NCI-H774 (cell line): Measurements from ENCODE around the gene AHNAK2.
"Not testable (repeated sequence)": the region's sequence is repeated elsewhere in the genome, so short reads cannot be mapped to it uniquely, and the experiment has no call there.

Experiments used
- DNase-seq: peaks from one replicate; lab custom pipeline; 2025; lab: John Stamatoyannopoulos, UW

AHNAK2 gene

DNA sequence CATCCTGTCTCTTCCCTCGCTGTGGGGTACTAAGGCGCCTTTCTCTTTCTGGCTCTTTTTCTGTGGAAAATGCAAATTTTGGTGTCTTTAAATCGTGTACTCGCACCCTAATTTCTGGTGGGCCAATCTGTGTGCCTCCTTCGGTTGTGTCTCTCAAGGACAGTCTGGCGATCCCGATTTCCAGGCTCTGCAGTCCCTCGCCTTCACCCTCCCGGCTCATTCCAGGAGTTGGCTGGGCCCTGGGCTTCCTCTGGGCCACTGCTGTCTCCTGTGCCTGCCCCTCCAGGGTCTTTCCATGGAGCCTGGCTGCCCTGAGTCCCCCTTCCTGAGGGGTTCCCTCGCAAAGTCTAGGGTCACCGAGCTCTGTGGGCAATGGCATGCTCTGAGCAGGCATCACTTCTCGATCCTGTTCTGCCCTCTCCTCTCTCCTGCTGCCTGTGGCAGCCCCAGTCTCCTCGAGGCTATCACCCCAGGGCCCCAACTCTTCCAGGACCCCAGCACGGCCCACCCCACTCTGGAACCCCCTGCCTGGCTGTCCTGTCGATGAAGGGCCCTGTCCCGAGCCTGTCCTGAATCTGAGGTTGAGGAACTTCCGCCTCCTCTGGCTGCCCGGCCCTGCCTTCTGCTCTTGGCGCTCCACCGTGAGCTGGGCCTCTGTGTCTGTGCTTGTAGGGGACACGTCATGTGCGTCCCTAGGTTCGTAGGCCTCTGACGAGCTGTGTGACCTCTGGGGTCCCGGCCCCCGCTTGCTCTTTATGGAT, 24.1 kb downstream of the AHNAK2 start:
- no peak for DNase-seq

GRCh38 chr14:104953097-104953496, 25.1 kb downstream of the AHNAK2 start:
- DNase-seq, result no peak

DNA sequence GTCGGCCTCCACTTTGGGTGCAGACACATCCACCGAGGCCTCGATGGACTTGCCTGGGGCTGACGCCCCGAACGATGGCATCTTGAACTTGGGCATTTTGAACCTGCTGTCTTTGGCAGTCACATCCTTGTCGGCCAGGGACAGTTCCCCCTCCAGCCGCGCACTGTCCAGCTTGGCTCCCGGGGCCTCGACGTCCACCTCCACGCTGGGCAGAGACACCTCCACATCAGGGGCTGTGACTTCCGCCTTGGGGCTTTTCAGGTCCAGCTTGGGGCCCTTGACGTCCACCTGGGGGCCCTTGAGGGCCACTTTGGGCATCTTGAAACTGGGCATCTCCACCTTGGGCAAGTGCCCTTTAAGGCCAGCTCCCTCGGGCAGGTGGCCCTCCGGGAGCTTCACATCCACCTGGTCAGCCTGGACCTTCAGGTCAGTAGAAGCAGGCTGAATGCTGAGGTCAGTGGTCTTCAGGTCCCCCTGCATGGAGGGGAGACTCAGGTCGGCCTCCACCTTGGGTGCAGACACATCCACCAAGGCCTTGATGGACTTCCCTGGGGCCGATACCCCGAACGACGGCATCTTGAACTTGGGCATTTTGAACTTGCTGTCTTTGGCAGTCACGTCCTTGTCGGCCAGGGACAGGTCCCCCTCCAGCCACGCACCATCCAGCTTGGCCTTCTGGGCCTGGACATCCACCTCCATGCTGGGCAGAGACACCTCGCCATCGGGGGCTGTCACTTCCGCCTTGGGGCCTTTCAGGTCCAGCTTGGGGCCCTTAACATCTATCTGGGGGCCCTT, 26.1 kb downstream of the AHNAK2 start:
- DNase-seq, result not testable (repeated sequence)

DNA sequence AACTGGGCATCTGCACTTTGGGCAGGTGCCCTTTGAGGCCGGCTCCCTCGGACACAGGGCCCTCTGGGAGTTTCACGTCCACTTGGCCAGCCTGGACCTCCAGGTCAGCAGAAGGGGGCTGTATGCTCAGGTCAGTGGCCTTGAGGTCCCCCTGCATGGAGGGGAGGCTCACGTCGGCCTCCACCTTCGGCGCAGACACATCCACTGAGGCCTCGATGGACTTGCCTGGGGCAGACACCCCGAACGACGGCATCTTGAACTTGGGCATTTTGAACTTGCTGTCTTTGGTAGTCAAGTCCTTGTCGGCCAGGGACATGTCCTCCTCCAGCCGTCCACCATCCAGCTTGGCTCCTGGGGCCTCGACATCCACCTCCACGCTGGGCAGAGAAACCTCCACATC, 27.5 kb downstream of the AHNAK2 start:
- not testable (repeated sequence) for DNase-seq

DNA sequence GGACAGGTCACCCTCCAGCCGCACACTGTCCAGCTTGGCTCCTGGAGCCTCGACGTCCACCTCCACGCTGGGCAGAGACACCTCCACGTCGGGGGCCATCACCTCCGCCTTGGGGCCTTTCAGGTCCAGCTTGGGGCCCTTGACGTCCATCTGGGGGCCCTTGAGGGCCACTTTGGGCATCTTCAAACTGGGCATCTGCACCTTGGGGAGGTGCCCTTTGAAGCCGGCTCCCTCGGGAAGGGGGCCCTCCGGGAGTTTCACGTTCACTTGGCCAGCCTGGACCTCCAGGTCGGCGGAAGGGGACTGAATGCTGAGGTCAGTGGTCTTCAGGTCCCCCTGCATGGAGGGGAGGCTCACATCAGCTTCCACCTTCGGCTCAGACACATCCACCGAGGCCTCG, 28.2 kb downstream of the AHNAK2 start:
- DNase-seq, result no peak

DNA sequence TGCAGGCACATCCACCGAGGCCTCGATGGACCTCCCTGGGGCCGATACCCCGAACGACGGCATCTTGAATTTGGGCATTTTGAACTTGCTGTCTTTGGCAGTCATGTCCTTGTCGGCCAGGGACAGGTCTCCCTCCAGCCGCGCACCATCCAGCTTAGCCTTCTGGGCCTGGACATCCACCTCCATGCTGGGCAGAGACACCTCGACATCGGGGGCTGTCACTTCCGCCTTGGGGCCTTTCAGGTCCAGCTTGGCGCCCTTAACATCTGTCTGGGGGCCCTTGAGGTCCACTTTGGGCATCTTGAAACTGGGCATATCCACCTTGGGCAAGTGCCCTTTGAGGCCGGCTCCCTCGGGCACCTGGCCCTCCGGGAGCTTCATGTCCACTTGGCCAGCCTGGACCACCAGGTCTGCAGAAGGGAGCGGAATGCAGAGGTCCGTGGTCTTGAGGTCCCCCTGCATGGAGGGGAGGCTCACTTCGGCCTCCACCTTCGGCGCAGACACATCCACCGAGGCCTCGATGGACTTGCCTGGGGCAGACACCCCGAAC, 28.7 kb downstream of the AHNAK2 start:
- not testable (repeated sequence) for DNase-seq

DNA sequence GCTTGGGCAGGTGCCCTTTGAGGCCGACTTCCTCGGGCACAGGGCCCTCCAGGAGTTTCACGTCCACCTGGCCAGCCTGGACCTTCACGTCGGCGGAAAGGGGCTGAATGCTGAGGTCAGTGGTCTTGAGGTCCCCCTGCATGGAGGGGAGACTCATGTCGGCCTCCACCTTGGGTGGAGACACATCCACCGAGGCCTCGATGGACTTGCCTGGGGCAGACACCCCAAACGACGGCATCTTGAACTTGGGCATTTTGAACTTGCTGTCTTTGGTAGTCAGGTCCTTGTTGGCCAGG, 29.5 kb downstream of the AHNAK2 start:
- DNase-seq, result no peak

- not testable (repeated sequence) for DNase-seq
These were observed 30.1 kb downstream of the AHNAK2 start for GRCh38 chr14:104947881-104948735.

GRCh38 chr14:104947201-104947600, 31.0 kb downstream of the AHNAK2 start:
- not testable (repeated sequence) for DNase-seq

GRCh38 chr14:104945986-104946965, 31.9 kb downstream of the AHNAK2 start:
- DNase-seq, result not testable (repeated sequence)

- not testable (repeated sequence) for DNase-seq
These were observed 32.9 kb downstream of the AHNAK2 start for GRCh38 chr14:104945266-104945665.

- DNase-seq, result not testable (repeated sequence)
These were observed 33.6 kb downstream of the AHNAK2 start for GRCh38 chr14:104944436-104945205.

- DNase-seq, result not testable (repeated sequence)
These were observed 34.2 kb downstream of the AHNAK2 start for GRCh38 chr14:104944016-104944308.

DNA sequence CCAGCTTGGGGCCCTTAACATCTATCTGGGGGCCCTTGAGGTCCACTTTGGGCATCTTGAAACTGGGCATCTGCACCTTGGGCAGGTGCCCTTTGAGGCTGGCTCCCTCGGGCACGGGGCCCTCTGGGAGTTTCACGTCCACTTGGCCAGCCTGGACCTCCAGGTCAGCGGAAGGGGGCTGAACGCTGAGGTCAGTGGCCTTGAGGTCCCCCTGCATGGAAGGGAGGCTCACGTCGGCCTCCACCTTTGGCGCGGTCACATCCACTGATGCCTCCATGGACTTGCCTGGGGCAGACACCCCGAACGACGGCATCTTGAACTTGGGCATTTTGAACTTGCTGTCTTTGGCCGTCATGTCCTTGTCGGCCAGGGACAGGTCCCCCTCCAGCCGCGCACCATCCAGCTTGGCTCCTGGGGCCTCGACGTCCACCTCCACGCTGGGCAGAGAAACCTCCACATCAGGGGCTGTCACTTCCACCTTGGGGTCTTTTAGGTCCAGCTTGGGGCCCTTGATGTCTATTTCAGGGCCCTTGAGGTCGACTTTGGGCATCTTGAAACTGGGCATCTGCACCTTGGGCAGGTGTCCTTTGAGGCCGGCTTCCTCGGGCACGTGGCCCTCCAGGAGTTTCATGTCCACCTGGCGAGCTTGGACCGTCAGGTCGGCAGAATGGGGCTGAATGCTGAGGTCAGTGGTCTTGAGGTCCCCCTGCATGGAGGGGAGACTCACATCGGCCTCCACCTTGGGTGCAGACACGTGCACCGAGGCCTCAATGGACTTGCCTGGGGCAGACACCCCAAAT, 34.8 kb downstream of the AHNAK2 start:
- DNase-seq, result not testable (repeated sequence)

GRCh38 chr14:104942586-104942985, 35.6 kb downstream of the AHNAK2 start:
- no peak for DNase-seq

GRCh38 chr14:104941508-104942365, 36.4 kb downstream of the AHNAK2 start:
- no peak for DNase-seq

DNA sequence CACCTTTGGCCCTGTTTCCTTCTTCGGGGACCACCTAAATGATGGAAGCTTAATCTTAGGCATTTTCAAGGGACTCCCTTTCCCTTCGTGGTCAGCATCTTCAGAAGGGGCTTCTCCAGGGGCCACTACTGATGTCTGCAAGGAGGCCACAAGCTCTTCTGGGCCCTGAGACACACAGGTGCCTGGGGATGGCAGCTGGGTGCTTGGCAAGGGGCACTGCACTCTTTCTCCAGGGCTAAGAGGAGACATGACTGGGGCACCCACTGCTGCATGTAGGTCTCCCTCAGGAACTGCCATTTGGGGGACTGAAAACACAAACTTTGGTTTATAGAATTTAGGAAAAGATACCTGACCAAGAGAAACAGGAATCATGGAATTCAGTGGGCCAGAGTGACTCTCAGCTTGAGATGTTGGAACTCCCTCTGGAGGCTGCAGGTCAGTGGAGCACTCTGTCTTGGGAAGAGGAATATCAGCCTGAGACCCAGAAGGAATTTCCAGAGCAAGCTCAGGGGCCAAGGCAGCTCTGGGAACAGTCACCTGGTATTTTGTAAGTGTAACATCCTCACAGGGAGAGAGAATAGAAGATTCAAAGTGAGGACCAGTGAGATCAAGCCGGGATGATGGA, 37.5 kb downstream of the AHNAK2 start:
- DNase-seq, result no peak
